DMS 273 (cell line): ENCODE results near the gene VDR.

ENCODE experiments used
- DNase-seq: peaks from one replicate; lab custom pipeline; 2025; ENCODE audit not compliant: unreplicated experiment; lab: John Stamatoyannopoulos, UW

The VDR gene

GRCh38 chr12:47904713-47905709, at the start of gene VDR:
Gene VDR, minus strand, starts transcription at chr12:47904994. Its CDS starts 25,881 bp downstream, at chr12:47879113.
- DNase-seq: peak; percentile 78

GRCh38 chr12:47954058-47954457, 49.3 kb upstream of the VDR start:
- DNase-seq: no peak

- no peak for DNase-seq
Observed at GRCh38 chr12:47950856-47951468, 46.2 kb upstream of the VDR start.

DNA sequence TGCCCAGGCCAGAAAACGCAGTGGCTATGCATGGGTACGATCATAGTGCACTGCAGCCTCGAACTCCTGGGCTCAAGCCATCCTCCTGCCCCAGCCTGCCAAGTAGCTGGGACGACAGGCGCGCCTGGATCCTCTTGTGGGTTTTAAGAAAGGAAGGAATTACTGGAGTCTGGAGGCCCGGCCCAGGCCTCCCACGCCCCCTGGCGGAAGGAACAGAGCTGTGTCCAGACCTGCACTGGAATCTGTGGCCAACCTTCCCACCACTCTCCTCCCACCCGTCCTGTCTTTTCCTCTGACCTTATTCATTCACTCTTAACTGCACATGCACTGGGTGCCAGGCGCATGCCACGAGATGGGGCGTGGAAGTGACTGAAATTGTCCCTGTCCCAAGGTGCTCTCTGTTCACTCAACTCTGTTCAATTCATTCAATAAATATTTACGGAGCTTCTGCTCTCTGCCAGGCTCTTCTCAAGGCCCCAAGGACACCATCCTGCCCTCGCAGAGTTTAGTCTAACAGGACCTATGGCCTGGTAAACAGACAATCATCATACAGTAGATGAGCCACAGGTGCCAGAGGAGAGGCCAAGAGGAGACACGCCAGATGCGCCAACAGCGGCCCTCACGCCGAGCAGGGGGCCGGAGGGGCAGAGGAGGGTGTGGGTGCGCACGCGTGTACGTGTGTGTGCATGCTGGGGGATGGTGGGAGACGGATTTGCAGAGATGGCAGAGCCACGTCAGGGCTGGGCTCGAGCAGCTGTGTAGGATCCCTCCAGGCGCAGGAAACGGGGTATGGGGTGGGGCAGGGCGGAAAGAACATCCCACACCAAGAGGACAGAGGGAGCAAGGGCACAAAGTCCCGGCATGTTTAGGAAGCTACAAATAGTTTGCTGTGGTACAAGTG, 44.9 kb upstream of the VDR start:
- DNase-seq: peak; percentile 85

DNA sequence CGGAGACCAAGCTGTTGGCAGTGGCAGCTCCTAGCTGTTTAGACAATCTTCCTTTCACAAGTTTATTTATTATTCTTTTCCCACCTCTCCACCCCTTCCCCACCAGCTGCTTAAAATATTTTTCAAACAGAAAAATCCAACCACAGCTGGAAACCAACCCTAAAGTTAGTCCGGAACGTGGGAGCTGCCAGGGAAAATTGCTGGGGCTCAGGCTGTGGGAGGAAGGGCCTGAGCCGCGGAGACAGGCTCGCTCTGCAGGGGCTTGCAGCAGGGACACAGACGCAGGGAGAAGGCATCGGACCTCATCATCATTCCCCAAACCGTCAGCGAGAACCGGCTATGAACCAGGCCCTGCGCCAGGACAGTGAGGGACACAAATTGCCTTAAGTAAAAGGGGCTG, 42.5 kb upstream of the VDR start:
- DNase-seq: no peak

DNA sequence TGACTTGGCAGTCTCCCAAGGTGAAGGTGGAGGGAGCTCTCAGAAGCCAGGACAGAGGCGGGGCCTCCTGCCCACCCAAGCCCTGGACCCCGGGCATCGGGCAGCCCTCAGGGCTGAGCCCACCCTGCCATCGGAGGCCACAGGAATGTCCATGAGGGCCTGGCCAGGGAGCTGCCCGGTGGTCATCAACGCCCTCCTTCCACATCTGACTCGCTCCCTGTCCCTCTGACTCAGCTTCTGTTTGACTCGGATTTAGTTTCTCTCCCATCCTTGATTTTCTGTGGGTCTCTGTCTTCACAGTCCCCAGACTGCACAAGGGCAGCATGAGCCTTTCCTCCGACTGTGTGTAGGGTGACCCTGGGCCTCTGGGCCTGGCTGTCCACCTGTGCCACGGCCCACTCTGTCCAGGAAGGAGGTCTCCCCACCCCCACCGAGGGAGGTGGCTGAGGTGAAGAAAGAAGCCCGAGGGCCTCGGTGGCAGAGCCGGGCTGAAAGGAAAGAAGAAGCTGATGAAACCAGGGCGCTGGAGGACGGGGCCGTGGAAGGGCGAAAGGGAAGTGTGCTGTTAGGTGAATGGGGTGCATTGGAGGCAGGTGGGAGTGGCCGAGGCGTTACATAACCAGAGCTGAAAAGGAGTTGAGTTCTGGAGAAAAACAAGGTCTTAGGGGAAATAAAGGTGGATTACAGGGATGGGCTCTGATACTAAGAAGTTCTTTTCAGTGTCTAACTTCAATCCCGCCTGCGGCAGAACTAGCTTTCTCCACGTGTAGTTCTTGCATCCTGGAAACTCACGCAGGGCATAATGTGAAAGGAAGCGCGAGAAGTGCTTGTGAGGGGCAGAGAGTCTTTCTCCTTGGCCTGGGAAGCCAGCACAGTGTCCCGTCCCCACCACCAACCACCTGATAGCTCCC, 41.9 kb upstream of the VDR start:
- peak; percentile 8 for DNase-seq

GRCh38 chr12:47945341-47945728, 40.5 kb upstream of the VDR start:
- no peak for DNase-seq

GRCh38 chr12:47944685-47945340, 40.0 kb upstream of the VDR start:
- DNase-seq: no peak

GRCh38 chr12:47943623-47944340, 39.0 kb upstream of the VDR start:
- DNase-seq: peak; percentile 33

DNA sequence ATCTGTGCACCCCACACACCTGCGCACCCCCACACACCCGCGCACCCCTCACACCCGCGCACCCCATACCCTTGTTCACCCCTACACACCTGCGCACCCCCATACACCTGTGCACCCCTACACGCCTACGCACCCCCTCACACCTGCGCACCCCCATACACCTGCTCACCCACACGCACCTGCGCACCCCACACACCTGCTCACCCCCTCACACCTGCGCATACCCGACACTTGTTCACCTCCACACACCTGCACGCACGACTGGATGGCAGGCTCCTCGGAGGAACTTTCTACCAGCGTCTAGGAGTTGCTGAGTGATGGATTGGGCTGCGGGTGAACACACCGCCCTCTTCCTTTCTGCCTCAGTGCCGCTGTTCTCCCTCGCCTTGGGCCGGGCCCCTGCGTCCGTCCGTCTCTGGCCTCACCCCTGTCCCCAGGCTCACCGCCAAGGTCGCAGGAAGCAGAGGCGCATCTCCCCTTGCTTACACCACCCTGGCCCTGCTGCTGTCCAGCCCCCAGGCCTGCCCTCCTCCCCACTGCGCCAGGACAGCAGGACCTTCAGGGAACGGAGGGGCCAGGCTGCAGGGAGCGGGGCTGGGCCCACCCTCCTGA, 37.9 kb upstream of the VDR start:
- DNase-seq: no peak

- DNase-seq: no peak
Observed at GRCh38 chr12:47941871-47942613, 37.2 kb upstream of the VDR start.

DNA sequence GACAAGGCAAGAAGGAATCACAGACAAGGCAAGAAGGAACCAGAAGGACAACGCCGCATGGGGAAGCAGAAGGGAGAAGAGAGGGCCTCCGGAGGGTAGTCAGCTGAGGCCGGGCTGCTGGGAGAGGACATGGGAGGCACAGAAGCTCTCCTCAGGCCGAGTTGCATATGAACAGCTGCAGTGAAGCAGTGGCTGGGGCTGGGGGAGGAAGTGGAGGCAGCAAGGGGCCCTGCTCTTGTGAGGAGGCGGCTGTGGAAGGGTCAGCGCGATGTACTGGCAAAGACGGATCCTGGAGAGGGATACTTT, 36.6 kb upstream of the VDR start:
- DNase-seq: no peak

DNA sequence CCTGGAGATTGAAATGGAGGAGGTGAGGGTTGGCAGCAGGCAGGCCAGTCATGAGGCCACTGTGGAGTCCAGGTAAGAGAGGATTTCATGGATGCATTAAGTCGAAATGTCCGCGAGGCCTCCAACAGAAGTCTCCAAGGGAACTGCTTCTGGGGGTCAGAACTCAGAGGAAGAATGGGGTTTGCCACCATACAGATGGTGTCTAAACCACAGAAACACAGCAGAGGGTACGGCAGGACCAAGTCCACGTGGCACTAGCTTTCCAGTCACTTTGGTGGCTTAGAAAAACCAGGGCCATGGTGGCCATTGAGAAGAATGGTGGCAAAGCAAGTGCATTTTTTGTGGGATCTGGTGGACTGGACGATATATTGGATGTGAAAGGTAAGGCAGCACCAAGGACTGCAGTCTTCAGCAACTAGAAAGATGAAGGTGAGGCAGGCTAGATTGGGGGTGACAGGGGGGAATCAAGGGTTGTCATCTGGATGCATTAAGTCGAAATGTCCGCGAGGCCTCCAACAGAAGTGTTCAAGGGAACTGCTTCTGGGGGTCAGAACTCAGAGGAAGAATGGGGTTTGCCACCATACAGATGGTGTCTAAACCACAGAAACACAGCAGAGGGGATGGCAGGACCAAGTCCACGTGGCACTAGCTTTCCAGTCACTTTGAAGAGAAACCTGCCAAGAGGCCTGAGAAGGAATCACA, 36.1 kb upstream of the VDR start:
- DNase-seq: no peak

GRCh38 chr12:47939009-47939601, 34.3 kb upstream of the VDR start:
- DNase-seq: peak; percentile 6

DNA sequence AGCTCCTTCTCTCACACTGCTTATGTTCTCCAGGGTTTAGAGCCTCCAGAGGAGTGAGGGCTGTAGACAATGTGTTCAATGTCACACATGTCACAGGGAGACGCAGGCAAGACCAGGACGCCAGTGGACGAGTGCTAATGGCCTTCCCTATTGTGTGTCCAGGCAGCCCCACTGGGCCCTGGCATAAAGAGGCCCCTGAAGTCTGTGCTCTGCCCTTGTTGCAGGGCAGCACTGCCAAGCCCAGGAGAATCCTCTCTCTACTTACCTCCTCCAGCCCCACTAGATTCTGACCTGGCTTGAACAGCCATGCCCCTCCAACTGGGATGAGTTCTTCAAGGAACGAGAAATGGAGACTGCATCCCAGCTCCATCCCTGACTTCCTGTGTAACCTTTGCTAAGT, 33.8 kb upstream of the VDR start:
- no peak for DNase-seq

- DNase-seq: no peak
Observed at GRCh38 chr12:47938093-47938492, 33.3 kb upstream of the VDR start.

DNA sequence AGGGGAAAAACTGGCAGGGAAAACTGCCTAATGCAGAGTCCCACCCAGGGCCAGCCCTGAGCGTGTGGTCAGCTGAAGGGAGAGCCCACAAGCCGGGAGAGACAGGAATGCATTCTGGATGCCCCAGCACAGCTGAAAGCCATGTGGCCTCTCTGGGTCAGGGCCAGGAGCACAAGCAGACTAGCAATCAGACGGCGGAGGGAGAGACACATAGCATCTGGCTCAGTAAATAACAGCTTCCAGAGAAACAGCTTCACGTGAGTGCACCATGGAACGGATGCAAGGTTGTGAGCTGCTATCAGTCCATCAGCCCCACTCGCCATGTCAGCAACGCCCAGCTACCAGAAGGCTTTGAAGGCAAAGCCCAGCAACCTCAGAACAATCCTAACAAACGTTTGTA, 30.4 kb upstream of the VDR start:
- DNase-seq: peak; percentile 80
